Sigmoid colon (tissue), 4 donors: ENCODE measurements around the gene ANKZF1.

Source experiments
- CTCF ChIP-seq, 4 experiments: fragments of 450-650 bp in 3 of 4; fragments of 200-600 bp in 1 of 4; IDR thresholded peaks; one replicate each; pipeline ENCODE4 v1.5.1; 2016 to 2019; ENCODE audit warnings: antibody characterized with exemption in 4 of 4, mild to moderate bottlenecking in 3 of 4, moderate library complexity in 2 of 4
- EP300 ChIP-seq, 4 donors: sonication (generic); formaldehyde crosslinking; IDR thresholded peaks; one replicate each; pipeline ENCODE4 v1.6.1; 2017; ENCODE audit warnings: antibody characterized with exemption in 4 of 4
- POLR2A ChIP-seq, 2 donors: fragments of 450-650 bp; IDR thresholded peaks; one replicate each; pipeline ENCODE4 v1.6.1; 2016; ENCODE audit warnings: antibody characterized with exemption in 2 of 2, mild to moderate bottlenecking in 2 of 2, moderate library complexity in 2 of 2
- POLR2AphosphoS5 ChIP-seq, 4 donors: sonication (generic); formaldehyde crosslinking; IDR thresholded peaks; one replicate each; pipeline ENCODE4 v1.6.1; 2017; ENCODE audit warnings: antibody characterized with exemption in 4 of 4

DNA sequence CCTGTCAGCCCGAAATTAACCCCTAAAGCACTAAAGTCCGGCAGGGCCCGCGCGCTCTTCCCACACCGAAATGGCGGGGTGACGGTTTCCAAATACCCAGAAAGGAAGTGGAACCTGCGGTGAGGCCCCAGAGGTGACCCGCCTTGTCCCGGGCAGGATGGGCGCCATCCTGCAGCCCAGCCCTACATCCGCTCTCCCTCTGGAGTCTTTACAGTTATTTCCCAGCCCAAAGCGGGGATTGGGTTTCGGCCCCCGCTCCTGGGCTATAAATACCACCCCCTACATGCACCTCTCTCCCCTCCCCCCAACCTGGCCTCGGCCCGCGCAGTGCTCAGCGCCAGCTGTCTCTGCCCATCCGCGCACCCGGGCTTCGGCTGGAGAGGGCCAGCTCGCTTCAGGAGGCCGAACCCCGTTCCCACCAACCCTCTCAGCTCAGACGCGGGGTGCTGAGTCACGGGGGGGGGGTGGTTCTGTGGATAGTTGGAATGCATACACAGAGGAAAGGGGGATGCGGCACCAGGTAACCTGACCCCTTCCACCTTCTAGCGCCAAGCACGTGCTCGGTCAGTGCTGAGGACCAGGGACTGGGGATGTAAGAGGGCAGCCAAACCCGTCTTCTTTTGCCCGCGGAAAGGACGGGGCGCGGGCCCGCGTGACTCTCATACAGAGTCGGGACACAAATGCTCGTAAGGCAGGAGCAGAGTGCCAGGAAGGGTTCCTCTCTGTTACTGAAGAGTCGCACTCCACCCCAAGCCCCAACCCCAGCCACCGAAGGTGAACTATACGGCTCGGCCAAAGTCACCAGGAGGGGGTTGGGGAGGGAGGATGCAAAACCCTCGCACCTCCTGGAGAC is 23.5 kb downstream of the ANKZF1 start, which contains the start of gene TUBA4B:
- TF ChIP-seq CTCF (IDR thresholded peaks at IDR 0.05), result no peak
- TF ChIP-seq EP300 (IDR thresholded peaks at IDR 0.05), result no peak
- TF ChIP-seq POLR2A (IDR thresholded peaks at IDR 0.05), result no peak
- peak in 1 of 4 donors; percentile 4 for TF ChIP-seq POLR2AphosphoS5 (IDR thresholded peaks at IDR 0.05)
